ENCODE data around the gene DLG5.

DLG5 gene

GRCh38 chr10:77867124-77867719, 59.3 kb downstream of the DLG5 start:
- no peak for DNase-seq (ENCODE audit: low read depth)

DNA sequence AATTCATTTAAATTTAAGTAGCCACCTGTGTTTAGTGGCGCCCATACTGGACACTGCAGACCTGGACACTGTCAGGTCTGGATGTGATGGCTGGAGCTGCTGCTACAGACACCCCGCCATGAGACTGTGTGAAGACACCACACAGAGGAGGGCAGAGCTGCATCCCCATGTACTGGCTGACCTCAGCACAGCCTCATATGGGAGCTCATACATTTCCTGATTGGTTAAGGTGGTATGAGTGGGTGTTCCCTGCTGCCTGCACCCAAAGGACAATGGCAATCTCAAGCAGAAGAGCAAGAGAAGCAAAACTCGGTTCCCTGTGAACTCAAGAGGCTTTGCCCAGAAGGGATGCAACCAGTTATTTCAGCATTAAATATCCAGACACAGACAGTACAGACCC, 60.0 kb downstream of the DLG5 start:
- DNase-seq (ENCODE audit: low read depth), result no peak

GRCh38 chr10:77865580-77866324, 60.8 kb downstream of the DLG5 start:
- no peak for DNase-seq (ENCODE audit: low read depth)

- no peak for DNase-seq (ENCODE audit: low read depth)
These were observed 62.3 kb downstream of the DLG5 start for GRCh38 chr10:77864151-77864851.

DNA sequence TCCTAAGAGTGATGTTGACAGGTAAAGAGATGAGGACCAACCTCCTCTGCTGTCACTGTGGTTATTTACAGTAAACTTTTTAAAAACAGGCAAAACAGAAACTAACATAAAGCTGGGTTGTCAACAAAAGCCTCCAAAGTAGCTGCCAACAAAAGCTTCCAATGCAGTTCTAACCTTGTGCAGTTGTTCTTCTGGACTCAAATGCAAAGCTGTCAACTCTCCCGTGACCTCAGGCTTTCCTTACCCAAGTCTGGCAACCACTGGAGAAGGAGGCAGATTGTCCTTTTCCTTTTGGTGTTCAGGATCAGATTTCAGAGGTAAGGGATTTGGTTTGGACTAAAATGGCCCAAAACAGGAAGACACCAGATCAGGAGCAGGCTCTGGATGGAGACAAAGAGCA, 63.1 kb downstream of the DLG5 start:
- no peak for DNase-seq (ENCODE audit: low read depth)

- no peak for DNase-seq (ENCODE audit: low read depth)
These were observed 64.0 kb downstream of the DLG5 start for GRCh38 chr10:77862595-77862994.

DNA sequence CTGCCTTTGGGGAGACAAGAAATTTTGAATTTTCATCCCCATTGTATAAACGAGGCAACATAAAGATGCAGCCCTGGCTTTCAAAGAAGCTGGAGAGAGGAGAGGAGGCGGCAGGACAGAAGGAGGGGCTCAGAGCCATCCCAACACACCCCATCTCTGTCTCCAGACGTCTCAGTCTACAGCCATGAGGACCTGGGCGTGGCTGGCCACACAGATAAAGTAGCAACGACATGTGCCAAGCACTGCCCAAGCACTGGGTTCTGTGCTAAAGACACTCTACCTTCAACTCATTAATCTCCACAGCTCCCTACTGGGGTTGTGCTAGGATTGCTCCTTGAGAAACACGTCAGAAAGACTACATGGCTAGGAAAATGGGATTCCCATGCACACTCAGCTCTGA, 65.2 kb downstream of the DLG5 start:
- DNase-seq (ENCODE audit: low read depth), result no peak

GRCh38 chr10:77859865-77860282, 66.7 kb downstream of the DLG5 start:
- DNase-seq (ENCODE audit: low read depth), result no peak

GRCh38 chr10:77859200-77859864, 67.2 kb downstream of the DLG5 start:
- DNase-seq (ENCODE audit: low read depth), result no peak

- no peak for DNase-seq (ENCODE audit: low read depth)
These were observed 69.3 kb downstream of the DLG5 start for GRCh38 chr10:77857272-77857671.

DNA sequence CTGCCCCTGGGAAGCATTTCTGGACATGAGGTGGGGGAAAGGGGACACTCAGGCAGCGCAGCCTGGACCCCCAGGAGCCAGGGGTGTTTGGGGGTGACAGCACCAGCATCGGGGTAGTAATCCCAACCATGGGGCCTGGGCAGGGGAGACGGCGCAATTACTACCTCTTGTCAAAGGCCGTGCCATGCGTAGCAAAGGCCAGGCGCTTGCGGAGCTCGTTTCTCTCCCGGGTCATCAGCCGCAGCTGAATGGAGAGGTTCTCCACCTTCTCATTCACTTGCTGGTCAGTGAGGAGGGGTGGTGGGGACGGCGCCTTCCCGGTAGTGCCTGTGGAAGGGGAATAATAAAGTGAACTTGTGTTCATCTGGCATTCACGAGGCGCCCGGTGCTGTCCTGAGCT, 70.0 kb downstream of the DLG5 start:
- no peak for DNase-seq (ENCODE audit: low read depth)

- DNase-seq (ENCODE audit: low read depth), result no peak
These were observed 71.0 kb downstream of the DLG5 start for GRCh38 chr10:77855404-77856155.

DNA sequence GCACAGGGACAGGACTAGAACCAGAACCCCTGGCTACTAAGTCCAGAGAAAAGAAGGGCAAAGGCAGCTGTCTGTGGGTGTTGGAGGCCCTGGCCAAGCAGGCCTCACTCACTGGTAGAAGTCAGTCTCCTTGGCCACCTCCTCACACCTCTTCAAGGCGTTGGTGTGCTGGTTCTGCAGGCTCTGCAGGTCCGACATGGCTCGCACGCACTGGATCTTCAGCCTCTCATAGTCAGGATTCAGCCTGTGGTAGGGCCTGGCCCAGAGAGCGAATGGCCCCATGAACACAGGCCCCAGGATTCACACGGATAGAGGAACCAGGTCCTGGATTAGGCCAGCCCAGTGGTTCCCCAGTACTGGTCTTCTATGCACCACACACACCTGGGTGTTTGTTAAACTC, 72.4 kb downstream of the DLG5 start:
- no peak for DNase-seq (ENCODE audit: low read depth)

- no peak for DNase-seq (ENCODE audit: low read depth)
These were observed 73.3 kb downstream of the DLG5 start for GRCh38 chr10:77853256-77853655.

DNA sequence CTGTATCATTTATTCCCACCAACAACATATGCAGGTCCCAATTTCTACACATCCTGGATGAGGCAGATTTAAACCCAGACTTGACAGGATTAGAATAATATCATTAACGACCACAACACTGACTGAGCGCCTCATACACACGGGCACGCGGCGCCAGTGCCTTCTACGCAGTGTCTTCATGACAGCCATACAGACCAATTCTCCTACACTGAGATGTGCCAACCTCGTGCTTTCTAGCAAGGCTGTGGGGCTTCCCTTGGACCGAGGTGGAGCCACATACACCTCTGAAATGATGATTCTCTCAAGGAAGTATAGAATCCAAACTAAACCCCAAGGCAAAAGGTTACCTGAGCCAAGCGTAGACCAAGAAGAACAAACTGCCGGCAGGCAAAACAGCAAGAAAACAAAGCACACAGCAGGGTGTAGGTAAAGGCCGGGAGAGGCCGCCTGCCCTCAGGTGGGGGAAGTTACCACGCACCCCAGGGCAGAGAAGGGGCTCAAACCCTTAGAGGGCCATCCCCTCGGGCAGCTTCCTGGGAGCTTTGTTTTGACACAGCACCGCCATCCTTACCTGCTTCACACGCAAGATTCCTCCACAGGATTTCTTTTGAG, 75.8 kb downstream of the DLG5 start:
- DNase-seq (ENCODE audit: low read depth), result no peak

DNA sequence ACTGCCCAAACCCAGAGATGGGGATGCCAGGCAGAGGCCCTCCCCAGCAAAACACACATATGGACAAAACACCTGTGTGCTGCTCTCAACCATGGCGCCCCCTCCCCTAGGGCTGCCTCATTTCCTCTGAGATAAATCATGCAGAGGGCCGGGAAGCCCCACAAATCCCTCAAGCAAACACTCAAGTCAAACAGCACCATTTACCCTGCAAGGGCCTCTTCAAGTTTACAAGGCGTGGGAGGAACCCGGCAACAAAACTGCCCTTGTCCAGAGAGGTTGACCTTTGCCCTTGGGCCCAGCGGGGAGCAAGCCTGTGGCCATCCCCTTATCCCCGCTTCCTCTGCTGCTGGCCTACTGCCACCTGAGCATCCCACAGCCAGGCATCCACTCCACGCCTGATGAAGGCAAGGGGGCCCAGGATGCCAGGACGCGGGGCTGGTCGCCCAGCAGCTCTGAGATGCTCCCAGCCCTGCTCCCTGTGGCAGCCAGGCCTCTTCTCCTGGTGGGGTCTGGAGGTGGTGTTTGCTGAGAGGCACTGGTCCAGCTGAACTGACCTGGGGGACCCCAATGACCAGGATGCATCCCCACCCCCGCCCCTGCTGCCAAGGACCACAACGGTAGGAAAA, 77.4 kb downstream of the DLG5 start:
- DNase-seq (ENCODE audit: low read depth), result no peak

GRCh38 chr10:77846718-77847311, 79.7 kb downstream of the DLG5 start:
- no peak for DNase-seq (ENCODE audit: low read depth)

DNA sequence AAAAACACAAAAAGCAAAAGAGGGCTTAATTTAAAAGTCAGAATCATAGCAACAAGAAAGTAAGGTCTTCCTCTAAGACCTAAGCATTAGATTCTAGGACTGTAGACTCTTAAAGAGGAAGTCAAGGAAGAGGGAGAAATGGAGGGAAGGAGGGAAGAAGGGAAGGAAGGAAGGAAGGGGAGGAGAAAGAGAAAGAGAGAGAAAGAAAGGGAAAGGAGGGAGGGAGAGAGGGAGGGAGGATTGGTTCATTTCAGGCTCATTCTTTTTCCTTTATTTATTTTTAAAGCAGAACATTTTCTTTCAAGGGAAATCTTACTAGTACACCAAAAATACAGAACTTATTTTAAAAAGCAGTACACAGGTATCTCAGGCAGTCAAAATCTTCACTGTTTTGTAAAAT, 81.1 kb downstream of the DLG5 start:
- DNase-seq (ENCODE audit: low read depth), result no peak

DNA sequence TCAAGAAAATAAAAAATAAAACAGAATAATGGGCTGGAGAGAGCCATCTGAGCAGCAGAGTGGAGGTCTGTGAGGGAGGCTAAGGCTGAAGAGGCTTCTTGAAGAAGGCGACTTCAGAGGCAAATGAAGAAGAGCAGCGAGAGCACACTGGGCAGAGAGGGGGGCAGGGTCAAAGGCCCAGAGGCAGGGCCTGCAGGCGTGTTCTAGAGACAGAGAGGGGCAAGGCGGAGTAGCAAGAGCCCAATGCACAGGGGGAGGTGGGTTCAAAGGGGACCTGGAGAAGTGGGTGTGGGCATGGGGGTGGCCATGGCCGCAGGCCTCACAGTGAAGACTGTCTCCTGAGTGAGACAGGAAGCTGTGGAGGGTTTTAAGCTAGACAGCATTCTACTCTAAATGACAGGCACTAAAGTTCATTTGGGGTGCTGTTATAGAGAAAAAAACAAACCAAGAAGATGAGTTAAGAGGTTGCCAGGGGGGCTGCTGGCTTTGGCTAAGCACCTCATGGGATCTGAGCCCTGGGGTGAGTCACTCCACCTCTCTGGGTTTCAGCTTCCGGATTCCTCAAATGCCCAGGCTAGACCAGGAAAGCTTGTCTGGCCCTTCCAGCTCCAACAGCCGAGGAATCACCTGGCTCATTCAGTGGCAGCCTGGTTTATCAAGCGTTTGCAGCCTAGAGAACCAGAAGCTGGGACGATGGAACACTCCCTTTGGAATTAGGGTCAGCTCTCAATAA, 81.7 kb downstream of the DLG5 start:
- DNase-seq (ENCODE audit: low read depth), result peak; percentile 58

DNA sequence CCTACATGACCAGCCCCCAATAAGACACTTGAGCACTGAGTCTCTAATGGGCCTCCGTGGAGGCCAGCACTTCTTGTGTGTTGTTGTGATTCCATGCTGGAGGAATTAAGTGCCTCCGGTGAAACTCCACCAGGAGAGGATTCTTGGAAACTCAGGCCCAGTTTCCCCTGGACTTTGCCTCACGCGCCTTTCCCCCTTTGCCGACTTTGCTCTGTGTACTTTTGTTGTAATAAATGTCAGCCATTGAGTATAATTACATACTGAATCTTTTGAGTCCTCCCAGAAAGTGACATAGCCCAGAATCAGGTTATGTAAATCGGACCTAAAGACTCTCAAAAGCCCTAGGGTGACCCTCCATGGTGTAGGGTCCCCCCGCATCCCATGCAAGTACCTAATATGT, 82.4 kb downstream of the DLG5 start:
- DNase-seq (ENCODE audit: low read depth), result no peak

Data from GM04503 (cell line).